ENCODE measurements around the gene AKAP1. TPM values are rescaled to one million over a fixed set of nuclear protein-coding genes. Genes with fewer than 3 reads are reported as not detected.
A peak's percentile ranks its signal among the peaks of the same experiment; 100 is the strongest.

The AKAP1 gene
- polyA plus RNA-seq, 2 of the 4 experiments (the other 2 are of a cell fraction), result 45.8 to 48.0 TPM

DNA sequence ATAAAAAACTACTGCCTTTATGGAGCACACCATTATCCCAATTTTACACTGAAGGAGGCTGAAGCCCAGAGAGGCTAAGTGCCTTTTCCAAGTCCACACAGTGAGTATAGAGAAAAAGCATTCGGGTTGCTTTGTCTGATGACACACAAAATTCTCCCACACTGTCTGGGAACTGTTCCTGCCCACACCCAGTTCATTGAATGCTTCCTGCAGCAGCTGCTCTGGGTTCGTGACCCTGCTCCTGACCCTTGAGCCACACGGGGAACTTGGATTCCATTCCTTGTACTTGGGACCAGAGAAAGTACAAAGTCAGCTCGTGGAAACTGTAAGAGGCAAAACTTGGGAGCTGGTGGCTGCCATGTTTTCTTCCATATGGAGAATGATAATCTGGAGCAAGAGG, 57.9 kb downstream of the AKAP1 start:
- H3K27ac ChIP-seq, result no peak overlapping the region
- POLR2A ChIA-PET, result interaction anchor here (0.6 to 0.7 kb wide), 2 partner anchors 58 to 130 kb away, joined by 3 to 4 read pairs; partner anchors contain the start of gene AKAP1
- no peaks in the 10 kb centered on the region for H3K4me1 ChIP-seq
- CTCF ChIA-PET, result interaction anchor here (0.9 to 3.7 kb wide), 12 partner anchors 11 to 970 kb away, joined by 3 to 13 read pairs (median 6); no protein-coding TSS in a partner anchor
- ATAC-seq (no peak), FAIRE-seq (no peak), DNase-seq (ENCODE audit: low read depth in 1 of 2, low spot score in 1 of 2) (peak in 1 of 2 experiments; percentile 18)
- no peaks in the 10 kb centered on the region for H3K9me3 ChIP-seq
- H3K4me3 ChIP-seq, result no peak overlapping the region
- 0 out of 3 replicates have a peak overlapping the region, but pooled peaks have one; percentile 3 for H3K4me2 ChIP-seq
- TF ChIP-seq ESRRA (IDR thresholded peaks at IDR 0.05; ENCODE audit: borderline replicate concordance, low read length) (no peak), ZC3H11A (IDR thresholded peaks at IDR 0.05) (no peak)
- WGBS (ENCODE audit: missing lambda C conversion rate), result 16% methylated on average over 4 of the region's 4 CpGs

GRCh38 chr17:57143361-57143760, 58.3 kb downstream of the AKAP1 start:
- Histone ChIP-seq H3K4me3 (no peak overlapping the region), H3K27ac (no peak overlapping the region), H3K4me2 (no peak overlapping the region), H3K9me3 (no peaks in the 10 kb centered on the region; the same call in 2 of the 3 replicates), H3K4me1 (no peaks in the 10 kb centered on the region)
- TF ChIP-seq E2F6 (IDR thresholded peaks at IDR 0.05; ENCODE audit: borderline replicate concordance, low read depth) (no peak), RARB (CRISPR knock-in tag; IDR thresholded peaks at IDR 0.05) (no peak)
- WGBS (ENCODE audit: missing lambda C conversion rate), result 69% methylated on average over 2 of the region's 2 CpGs
- no peak for ATAC-seq
- no peak for DNase-seq (ENCODE audit: low read depth in 1 of 2, low spot score in 1 of 2)
- ChIA-PET POLR2A (interaction anchor here (0.6 to 0.7 kb wide), 2 partner anchors 58 to 130 kb away, joined by 3 to 4 read pairs; partner anchors contain the start of gene AKAP1), CTCF (interaction anchor here (0.9 to 3.7 kb wide), 12 partner anchors 9 to 969 kb away, joined by 3 to 13 read pairs (median 6); no protein-coding TSS in a partner anchor)
- no peak for FAIRE-seq

- CTCF ChIA-PET, result interaction anchor here (0.7 to 3.7 kb wide), 13 partner anchors 9 to 690 kb away, joined by 3 to 13 read pairs (median 6); no protein-coding TSS in a partner anchor
- POLR2A ChIA-PET, result no interaction called here
- H3K4me1 ChIP-seq, result no peaks in the 10 kb centered on the region
- whole genome bisulfite sequencing (ENCODE audit: missing lambda C conversion rate), result 49% methylated on average over 5 of the region's 5 CpGs
- FAIRE-seq (no peak), ATAC-seq (no peak), DNase-seq (ENCODE audit: low read depth in 1 of 2, low spot score in 1 of 2) (no peak)
- peaks cover 6% of the 10 kb centered on the region; the same call in 2 of the 3 replicates for H3K9me3 ChIP-seq
- H3K4me2 ChIP-seq, result no peak overlapping the region
- no peak overlapping the region for H3K27ac ChIP-seq
- TF ChIP-seq NR3C1 (IDR thresholded peaks at IDR 0.05), result no peak
- TF ChIP-seq PHF8 (IDR thresholded peaks at IDR 0.05; ENCODE audit: borderline replicate concordance, low read depth), result no peak
- no peak for TF ChIP-seq HOXA7 (CRISPR knock-in tag; IDR thresholded peaks at IDR 0.05)
- TF ChIP-seq ESRRA (IDR thresholded peaks at IDR 0.05; ENCODE audit: borderline replicate concordance, low read length), result no peak
- TF ChIP-seq RARB (CRISPR knock-in tag; IDR thresholded peaks at IDR 0.05), result no peak
- TF ChIP-seq SREBF2 (IDR thresholded peaks at IDR 0.05), result no peak
- TF ChIP-seq, protein P1, sequence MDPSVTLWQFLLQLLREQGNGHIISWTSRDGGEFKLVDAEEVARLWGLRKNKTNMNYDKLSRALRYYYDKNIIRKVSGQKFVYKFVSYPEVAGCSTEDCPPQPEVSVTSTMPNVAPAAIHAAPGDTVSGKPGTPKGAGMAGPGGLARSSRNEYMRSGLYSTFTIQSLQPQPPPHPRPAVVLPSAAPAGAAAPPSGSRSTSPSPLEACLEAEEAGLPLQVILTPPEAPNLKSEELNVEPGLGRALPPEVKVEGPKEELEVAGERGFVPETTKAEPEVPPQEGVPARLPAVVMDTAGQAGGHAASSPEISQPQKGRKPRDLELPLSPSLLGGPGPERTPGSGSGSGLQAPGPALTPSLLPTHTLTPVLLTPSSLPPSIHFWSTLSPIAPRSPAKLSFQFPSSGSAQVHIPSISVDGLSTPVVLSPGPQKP (IDR thresholded peaks at IDR 0.05; ENCODE audit: low read depth, low read length), result no peak
- no peak for TF ChIP-seq BHLHE40 (IDR thresholded peaks at IDR 0.05; ENCODE audit: low read depth, low read length)
- TF ChIP-seq REST (IDR thresholded peaks at IDR 0.05), result no peak
- TF ChIP-seq, protein P2, sequence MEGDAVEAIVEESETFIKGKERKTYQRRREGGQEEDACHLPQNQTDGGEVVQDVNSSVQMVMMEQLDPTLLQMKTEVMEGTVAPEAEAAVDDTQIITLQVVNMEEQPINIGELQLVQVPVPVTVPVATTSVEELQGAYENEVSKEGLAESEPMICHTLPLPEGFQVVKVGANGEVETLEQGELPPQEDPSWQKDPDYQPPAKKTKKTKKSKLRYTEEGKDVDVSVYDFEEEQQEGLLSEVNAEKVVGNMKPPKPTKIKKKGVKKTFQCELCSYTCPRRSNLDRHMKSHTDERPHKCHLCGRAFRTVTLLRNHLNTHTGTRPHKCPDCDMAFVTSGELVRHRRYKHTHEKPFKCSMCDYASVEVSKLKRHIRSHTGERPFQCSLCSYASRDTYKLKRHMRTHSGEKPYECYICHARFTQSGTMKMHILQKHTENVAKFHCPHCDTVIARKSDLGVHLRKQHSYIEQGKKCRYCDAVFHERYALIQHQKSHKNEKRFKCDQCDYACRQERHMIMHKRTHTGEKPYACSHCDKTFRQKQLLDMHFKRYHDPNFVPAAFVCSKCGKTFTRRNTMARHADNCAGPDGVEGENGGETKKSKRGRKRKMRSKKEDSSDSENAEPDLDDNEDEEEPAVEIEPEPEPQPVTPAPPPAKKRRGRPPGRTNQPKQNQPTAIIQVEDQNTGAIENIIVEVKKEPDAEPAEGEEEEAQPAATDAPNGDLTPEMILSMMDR (IDR thresholded peaks at IDR 0.05), result no peak
- no peak for TF ChIP-seq RFX5 (IDR thresholded peaks at IDR 0.05)
- no peak for TF ChIP-seq E2F6 (IDR thresholded peaks at IDR 0.05; ENCODE audit: borderline replicate concordance, low read depth)
- no peak overlapping the region for H3K4me3 ChIP-seq
Observed at GRCh38 chr17:57143919-57144318, 58.9 kb downstream of the AKAP1 start.
